GM19193 (cell line): ENCODE results near the gene HIF1A.
A peak's percentile ranks its signal among the peaks of the same experiment; 100 is the strongest.

Experiments
- POLR2A ChIP-seq: IDR thresholded peaks from 4 replicates; pipeline ENCODE4 v1.6.1; 2011; ENCODE audit not compliant: insufficient read depth, insufficient read length; ENCODE audit errors: extremely low read depth

HIF1A gene

DNA sequence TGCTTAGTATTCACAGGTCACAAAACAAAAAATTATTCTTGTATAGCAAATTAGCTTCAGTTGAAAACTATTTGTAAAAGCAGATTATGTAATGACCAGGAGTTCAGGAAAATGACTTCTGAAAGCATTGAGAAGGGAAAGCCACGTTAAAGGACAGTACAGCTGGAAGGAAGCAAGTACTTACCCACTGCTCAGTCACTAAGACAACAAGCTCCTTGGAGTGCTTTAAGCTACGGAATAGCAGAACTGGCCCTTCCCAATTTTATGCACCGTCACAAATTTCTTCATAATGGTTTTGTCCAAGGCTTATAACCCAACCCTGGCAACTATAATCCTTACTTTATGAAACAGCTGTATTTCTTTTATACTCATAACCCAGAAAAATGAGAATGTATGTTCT, 54.0 kb downstream of the HIF1A start:
- no peak for TF ChIP-seq POLR2A

DNA sequence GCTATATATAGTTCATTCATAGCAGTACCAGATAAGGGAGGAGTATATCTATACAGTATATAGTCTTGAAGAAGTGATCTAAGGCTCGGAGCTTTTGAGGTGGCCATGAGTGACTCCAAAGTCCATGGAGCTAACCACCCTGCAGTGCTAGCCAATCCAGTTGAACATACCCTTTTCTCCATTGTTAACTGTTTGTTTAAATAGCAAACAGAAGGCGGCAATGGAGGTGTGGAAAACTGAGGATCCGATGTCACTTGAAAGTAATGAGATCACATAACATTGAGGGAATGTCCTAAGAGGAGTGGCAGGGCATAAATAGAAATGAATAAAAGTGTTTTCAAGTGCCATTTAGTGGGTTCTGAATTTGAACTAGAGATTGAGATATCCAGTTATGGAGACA, 54.6 kb downstream of the HIF1A start:
- TF ChIP-seq POLR2A = no peak

DNA sequence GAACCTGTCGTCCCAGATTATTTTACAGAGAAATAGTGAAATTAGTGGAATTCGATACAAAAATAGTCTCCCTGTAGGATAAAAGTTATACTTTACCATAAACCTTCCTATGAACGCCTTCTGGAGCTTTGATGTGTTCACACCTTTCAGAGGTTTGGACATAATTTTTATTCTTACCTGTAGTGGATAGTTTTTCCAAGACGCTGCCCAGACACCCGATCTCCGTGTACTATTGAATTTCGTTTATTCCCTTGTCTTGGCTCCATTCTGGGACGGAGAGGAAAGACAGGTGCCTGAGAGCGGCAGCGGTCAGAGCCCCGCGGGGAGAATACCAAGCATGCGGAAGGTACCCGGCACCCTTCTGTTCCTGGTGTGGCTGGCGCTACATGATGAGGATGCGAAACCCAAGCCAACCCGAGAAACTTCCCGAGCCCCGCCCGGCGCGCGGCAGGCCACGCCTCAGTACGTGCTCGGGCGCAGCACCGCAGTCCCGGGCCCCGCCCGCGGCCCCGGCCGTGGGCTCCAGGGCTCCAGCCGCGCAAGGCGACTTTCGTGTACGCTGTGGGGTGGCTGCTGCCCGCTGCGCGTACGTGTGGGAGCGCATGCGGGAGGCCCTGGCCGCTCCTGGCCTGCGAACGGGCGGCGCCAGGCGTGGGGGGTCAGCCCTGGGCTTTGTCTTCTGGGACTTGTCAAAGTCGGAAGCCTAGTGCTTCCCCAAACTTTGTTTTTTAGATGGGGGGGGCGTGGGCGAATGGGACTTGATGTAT, 55.6 kb downstream of the HIF1A start:
- TF ChIP-seq POLR2A = peak; percentile 77

DNA sequence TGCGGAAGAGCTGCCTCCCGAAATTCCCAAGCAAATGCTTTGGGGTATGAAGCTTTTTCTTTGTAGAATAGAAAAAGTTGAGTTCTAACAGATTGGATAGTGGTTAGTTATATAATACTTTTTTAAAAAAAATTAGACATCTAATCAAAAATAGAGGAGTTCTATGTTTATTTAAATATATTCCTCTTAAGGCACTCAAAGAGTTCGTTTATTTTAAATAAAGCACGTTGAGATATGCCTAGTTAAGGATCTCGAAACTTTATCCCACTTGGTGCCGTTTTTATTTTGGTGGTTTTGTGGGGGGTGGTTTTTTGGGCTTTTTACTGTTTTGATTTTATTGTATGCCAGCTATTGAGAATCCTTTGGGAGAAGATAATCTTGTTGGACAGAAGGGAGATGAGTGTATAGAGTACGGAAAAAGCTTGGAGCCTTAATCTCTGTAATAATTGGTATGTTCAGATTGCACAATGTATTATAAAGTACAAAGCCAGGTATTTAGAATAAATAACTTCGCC, 56.2 kb downstream of the HIF1A start:
- TF ChIP-seq POLR2A = no peak

DNA sequence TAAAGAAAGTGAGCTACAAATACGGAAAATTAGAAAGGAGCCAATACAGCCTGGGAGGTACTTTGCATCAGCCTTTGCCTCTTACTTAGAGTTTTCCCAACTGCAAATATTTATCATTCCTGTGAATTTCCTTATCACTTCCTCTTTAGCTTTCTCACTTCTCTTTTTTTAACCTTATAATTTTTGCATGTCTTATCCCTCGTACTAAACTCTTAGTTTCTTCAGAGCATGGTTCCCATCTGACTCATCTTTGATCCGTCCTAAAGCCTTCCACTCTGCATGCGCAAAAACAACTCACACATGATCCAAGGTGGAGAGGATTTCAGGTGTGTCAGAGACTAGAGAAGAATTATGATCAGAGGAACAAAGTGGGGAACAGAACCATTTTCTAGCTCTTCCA, 57.3 kb downstream of the HIF1A start:
- no peak for TF ChIP-seq POLR2A

DNA sequence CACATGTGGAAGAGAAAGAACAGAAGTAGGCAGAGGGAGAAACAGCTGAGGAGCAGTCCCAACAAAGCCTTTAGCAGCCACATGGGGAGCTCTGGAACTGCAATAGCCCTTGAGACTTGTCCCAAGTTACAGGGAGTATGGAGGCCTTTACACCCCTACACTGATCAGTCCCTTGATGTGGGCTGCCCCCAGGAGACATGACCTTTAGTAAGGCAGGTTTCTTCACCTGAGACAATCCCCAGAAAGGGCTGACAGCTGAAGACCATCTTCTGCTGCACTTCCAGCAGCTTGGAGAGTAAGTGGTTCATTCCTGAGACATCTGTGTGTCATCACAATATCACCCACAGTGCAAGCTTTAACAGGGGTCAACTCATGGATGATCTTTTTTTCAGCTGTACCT, 58.3 kb downstream of the HIF1A start:
- no peak for TF ChIP-seq POLR2A

DNA sequence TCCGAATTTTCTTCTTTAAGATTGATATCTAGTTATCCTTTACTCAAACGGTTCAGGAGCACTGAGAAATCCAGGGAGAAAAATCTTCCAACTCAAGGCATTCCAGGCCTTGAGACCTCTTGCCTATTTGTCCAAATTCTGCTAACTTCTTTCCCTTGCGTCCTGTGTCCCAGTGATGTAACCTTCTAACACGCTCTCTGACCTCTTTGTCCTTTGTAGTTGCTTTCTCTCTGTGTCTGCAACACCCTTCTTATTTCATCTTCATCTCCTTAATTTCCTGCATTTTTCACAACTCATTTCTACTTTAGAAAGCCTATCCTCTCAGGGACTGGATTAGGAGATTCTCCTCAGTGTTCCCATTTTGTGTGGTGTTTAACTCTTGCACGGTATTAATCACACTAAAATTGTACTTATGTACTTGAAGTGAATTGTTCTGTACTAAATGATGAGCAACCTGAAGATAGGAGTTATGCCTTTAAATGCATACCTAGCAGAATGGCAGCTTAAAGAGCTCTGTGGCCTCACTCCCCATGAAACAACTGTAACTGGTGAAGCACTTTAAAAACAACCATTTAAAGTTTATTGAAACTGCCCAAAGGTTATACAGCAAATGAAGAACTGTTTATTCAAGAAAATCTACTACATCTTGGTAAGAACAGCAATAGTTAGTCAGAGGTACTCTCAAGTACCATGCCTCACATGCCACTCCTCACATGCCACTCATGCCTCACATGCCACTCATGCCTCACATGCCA, 59.5 kb downstream of the HIF1A start:
- no peak for TF ChIP-seq POLR2A

DNA sequence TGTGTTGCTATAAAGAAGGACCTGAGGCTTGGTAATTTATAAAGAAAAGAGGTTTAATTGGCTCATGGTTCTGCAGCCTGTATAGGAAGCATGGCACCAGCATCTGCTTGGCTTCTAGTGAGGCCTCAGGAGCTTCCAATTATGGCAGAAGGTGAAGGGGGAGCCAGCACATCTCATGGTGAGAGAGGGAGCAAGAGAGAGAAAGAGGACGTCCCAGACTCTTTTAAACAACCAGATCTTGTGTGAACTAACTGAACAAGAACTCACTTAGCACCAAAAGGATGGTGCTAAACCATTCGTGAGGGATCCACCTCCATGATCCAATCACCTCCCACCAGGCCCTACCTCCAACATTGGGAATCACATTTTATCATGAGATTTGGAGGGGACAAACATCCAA, 60.8 kb downstream of the HIF1A start:
- no peak for TF ChIP-seq POLR2A

DNA sequence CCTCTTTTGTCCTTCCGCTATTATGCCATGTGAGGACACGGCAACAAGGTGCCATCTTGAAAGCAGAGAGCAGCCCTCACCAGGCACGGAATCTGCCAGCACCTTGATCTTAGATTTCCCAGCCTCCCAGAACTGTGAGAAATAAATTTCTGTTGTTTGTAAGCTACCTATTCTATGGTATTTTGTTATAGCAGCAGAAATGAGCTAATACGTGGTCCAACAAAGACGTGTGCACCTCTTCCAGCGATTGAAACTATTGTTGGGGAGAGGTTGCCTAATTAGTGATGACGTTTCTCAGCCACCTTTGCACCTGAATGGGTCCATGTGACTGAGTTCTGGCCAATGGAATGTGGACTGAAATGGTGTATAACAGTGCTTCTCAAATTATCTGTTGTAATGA, 64.6 kb downstream of the HIF1A start:
- no peak for TF ChIP-seq POLR2A

DNA sequence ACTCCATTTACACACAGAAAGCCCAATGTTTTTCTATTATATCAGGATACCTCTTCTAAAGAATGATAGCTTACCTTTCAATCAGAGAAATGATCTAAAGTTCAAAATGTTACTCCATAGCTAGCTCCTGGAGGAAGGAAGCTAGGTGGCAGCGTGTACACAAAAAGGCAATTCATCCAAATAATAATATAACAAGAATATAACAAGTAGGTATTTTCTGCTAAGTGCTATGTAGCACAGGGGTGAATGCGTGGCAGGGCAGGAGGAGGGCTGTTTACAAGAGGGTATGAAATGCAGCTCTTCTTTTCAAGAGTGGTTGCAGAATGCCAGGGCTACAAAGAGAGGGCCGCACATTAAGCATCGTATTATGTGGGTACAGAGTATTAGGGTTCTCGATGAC, 66.2 kb downstream of the HIF1A start:
- TF ChIP-seq POLR2A = no peak

DNA sequence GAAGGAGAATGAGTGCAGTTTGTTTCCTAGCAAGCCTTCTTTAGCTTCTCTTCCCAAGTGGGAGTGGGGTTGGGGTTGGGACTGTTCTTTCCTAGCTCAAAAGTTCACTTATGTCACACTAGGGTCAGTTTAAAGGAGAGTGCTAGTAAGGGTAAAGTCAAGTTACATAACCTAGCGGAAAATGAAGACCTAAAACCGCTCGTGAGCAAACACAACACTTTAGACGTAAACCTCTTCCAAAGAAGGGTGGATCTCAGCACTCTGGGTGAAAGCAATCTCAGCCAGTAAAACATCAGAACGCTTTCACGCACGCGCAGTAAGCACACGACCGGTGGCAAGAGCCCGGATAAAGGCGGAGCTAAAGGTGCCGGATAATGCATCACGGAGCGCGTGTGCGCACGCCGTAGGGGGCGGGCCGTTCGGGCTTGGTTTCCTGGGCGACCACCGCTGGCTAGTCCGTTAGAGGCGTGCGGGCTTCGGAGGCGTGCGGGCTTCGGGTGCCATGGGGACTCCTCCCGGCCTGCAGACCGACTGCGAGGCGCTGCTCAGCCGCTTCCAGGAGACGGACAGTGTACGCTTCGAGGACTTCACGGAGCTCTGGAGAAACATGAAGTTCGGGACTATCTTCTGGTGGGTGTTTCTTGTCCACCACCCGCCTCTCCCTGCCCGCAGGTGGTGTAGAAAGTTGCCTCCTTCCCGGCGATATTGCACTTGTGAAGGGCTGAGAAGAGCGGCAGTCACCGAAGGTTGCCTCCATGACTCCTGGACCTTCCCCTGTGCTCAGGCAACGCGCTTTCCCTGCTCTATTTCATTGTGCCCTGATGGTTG, 66.9 kb downstream of the HIF1A start, which contains the start of gene SNAPC1:
TSS of gene SNAPC1 (plus strand) at position 462 of the 828 bp plus-strand sequence. CDS start at position 503, 41 bp downstream.
- TF ChIP-seq POLR2A = peak; percentile 77

DNA sequence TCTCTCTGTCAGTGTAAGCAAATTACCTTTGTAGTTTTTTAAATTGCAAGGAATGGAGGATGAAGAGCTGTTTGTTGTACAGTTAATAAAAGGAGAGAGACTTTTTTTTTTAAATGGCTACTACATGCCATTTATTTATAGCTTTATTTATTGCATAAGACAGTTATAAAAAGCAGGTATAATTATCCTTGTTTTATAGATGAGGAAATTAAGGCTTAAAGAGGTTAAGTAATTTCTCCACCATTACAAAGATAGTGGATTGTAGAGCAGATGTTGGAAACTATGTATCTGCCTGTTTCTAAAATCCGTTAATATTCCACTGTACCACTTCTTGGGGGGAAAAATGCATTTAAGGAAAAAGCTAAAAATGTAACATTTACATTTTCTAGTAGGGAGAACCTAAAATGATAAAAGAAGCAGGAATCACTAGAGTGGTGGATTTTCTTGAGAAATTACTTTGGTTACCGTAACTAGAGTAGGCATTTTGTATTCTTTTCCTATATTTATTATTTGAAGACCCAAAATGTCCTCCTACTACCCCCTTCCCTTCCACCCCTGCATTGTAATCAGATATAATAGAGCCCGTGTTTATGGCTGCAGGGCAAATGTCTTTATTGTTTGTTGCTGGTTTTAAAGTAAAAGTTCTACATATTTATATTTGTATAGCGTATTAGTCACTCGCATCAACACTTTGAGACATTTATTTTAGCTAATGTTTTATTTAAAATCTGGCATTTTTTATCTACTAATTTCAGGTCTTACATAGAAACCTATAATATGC, 69.2 kb downstream of the HIF1A start:
- TF ChIP-seq POLR2A = no peak

DNA sequence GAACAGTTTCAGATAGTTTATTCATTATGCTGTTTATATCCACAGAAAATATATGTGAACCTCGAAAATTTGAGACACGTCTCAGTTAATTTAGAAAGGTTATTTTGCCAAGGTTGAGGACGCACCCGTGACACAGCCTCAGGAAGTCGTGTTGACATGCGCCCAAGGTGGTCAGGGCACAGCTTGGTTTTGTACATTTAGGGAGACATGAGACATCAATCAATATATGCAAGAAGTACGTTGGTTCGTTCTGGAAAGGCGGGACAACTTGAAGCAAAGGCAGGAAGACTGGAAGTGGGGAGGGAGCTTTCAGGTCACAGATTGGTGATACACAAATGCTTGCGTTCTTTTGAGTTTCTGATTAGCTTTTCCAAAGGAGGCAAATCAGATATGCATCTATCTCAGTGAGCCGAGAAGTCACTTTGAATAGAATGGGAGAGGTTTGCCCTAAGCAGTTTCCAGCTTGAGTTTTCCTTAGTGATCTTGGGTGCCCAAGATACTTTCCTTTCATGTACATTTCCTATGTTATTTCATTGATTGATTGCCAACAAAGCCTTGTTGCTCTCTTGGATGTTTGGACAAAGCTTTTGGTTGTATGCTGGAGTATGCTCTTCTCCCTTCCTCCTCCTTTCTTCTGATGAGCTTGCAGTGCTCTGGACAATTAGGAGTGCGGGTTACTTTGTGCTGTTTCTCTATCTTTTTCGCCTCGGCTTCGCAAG, 70.1 kb downstream of the HIF1A start:
- TF ChIP-seq POLR2A = no peak

DNA sequence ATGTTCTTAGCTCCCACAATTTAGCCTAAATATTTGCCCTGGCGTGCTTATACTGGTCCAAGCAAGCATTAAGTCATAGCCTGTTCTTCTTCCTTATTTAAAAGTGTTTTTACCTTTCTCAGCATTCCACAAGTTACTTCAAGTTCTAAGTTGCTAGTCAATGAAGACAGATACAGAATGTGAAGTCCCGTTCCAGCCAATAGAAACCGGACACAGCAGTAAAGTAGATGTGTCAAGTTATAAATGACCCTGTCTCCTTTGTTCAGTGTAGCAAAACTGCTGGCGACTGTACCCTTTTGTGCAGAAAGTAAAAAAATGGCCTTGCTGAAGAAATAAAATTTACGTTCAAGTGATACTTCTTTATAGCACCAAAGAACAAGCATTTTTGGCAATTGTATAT, 70.8 kb downstream of the HIF1A start:
- TF ChIP-seq POLR2A = no peak
